Chondrocyte (in vitro differentiated cells): ENCODE data around the gene RASA4. TPM values are rescaled to one million over a fixed set of nuclear protein-coding genes. Genes with fewer than 3 reads are reported as not detected.
"Not testable (repeated sequence)": the region's sequence is repeated elsewhere in the genome, so short reads cannot be mapped to it uniquely, and the experiment has no call there.

Experiments used
- DNase-seq: peaks from one replicate; pipeline ENCODE4 v3.0.0; 2021; ENCODE audit warnings: mixed read lengths, low spot score
- H3K27ac Mint-ChIP-seq: one replicate; pipeline ENCODE4 v1.8.0; 2021; ENCODE audit warnings: mild to moderate bottlenecking, moderate library complexity, mixed read lengths; ENCODE audit not compliant: unreplicated experiment
- H3K27me3 Mint-ChIP-seq: 2 replicates; pipeline ENCODE4 v1.8.0; 2021; ENCODE audit warnings: low read depth, mixed read lengths
- H3K36me3 Mint-ChIP-seq: 2 replicates; pipeline ENCODE4 v1.8.0; 2021; ENCODE audit warnings: low read depth, mixed read lengths
- H3K4me1 Mint-ChIP-seq: 2 replicates; pipeline ENCODE4 v1.8.0; 2021; ENCODE audit warnings: low read depth, mild to moderate bottlenecking, mixed read lengths
- H3K4me3 Mint-ChIP-seq: one replicate; pipeline ENCODE4 v1.8.0; 2021; ENCODE audit warnings: mild to moderate bottlenecking, moderate library complexity, mixed read lengths; ENCODE audit not compliant: unreplicated experiment
- H3K9me3 Mint-ChIP-seq: 2 replicates; pipeline ENCODE4 v1.8.0; 2021; ENCODE audit warnings: low read depth, mixed read lengths
- total RNA-seq: library from RNA; stranded (reverse); gene quantifications from 3 replicates; pipeline ENCODE4 v1.2.1, GENCODE V29; 2021

RASA4 gene
- total RNA-seq, 1 donor from 2014 or later, result 24.0 TPM

- H3K27ac Mint-ChIP-seq, H3K4me3 Mint-ChIP-seq, H3K9me3 Mint-ChIP-seq, H3K36me3 Mint-ChIP-seq, H3K27me3 Mint-ChIP-seq, DNase-seq, H3K4me1 Mint-ChIP-seq: not testable (repeated sequence)
These were observed 626 bp downstream of the RASA4 start for GRCh38 chr7:102615930-102616329.

GRCh38 chr7:102614873-102615272 lies 1.7 kb downstream of the RASA4 start:
- H3K9me3 Mint-ChIP-seq, H3K27me3 Mint-ChIP-seq, DNase-seq, H3K4me1 Mint-ChIP-seq, H3K4me3 Mint-ChIP-seq, H3K27ac Mint-ChIP-seq, H3K36me3 Mint-ChIP-seq: not testable (repeated sequence)

GRCh38 chr7:102614346-102614697 lies 2.2 kb downstream of the RASA4 start:
- H3K27ac Mint-ChIP-seq, H3K4me1 Mint-ChIP-seq, H3K36me3 Mint-ChIP-seq, H3K9me3 Mint-ChIP-seq, H3K27me3 Mint-ChIP-seq, DNase-seq, H3K4me3 Mint-ChIP-seq: not testable (repeated sequence)

GRCh38 chr7:102613575-102614345 lies 2.8 kb downstream of the RASA4 start:
- not testable (repeated sequence) for H3K9me3 Mint-ChIP-seq, H3K4me3 Mint-ChIP-seq, DNase-seq, H3K4me1 Mint-ChIP-seq, H3K27me3 Mint-ChIP-seq, H3K27ac Mint-ChIP-seq, H3K36me3 Mint-ChIP-seq

GRCh38 chr7:102611675-102612325 lies 4.8 kb downstream of the RASA4 start:
- H3K27me3 Mint-ChIP-seq, H3K36me3 Mint-ChIP-seq, H3K27ac Mint-ChIP-seq, H3K4me1 Mint-ChIP-seq, H3K9me3 Mint-ChIP-seq: not testable (repeated sequence)
- DNase-seq, result peak; percentile 83
- peak overlapping the region; percentile 16 for H3K4me3 Mint-ChIP-seq

GRCh38 chr7:102611013-102611674 lies 5.4 kb downstream of the RASA4 start:
- H3K4me3 Mint-ChIP-seq, H3K9me3 Mint-ChIP-seq, H3K4me1 Mint-ChIP-seq, H3K27ac Mint-ChIP-seq, DNase-seq, H3K36me3 Mint-ChIP-seq, H3K27me3 Mint-ChIP-seq: not testable (repeated sequence)

GRCh38 chr7:102610441-102610840 lies 6.1 kb downstream of the RASA4 start:
- H3K27me3 Mint-ChIP-seq, H3K4me1 Mint-ChIP-seq, H3K9me3 Mint-ChIP-seq, DNase-seq, H3K4me3 Mint-ChIP-seq, H3K27ac Mint-ChIP-seq, H3K36me3 Mint-ChIP-seq: not testable (repeated sequence)

GRCh38 chr7:102609734-102610133 lies 6.8 kb downstream of the RASA4 start:
- DNase-seq, H3K27ac Mint-ChIP-seq, H3K27me3 Mint-ChIP-seq, H3K36me3 Mint-ChIP-seq, H3K4me3 Mint-ChIP-seq, H3K9me3 Mint-ChIP-seq, H3K4me1 Mint-ChIP-seq: not testable (repeated sequence)

GRCh38 chr7:102606848-102607247 lies 9.7 kb downstream of the RASA4 start:
- H3K4me3 Mint-ChIP-seq, result not testable (repeated sequence)

GRCh38 chr7:102604431-102605145 lies 12.0 kb downstream of the RASA4 start:
- H3K9me3 Mint-ChIP-seq, H3K4me3 Mint-ChIP-seq, H3K27me3 Mint-ChIP-seq, H3K4me1 Mint-ChIP-seq, DNase-seq, H3K27ac Mint-ChIP-seq, H3K36me3 Mint-ChIP-seq: not testable (repeated sequence)

More at GRCh38 chr7:102606848-102607247, 9.7 kb downstream of the RASA4 start:
- H3K4me1 Mint-ChIP-seq, DNase-seq, H3K36me3 Mint-ChIP-seq, H3K27me3 Mint-ChIP-seq, H3K27ac Mint-ChIP-seq, H3K9me3 Mint-ChIP-seq: not testable (repeated sequence)

- not testable (repeated sequence) for H3K4me1 Mint-ChIP-seq, H3K27me3 Mint-ChIP-seq, H3K27ac Mint-ChIP-seq, H3K36me3 Mint-ChIP-seq, H3K9me3 Mint-ChIP-seq, H3K4me3 Mint-ChIP-seq, DNase-seq
These were observed 14.2 kb downstream of the RASA4 start for GRCh38 chr7:102602317-102602716.

GRCh38 chr7:102599699-102600098 lies 16.9 kb downstream of the RASA4 start:
- not testable (repeated sequence) for H3K36me3 Mint-ChIP-seq, H3K4me1 Mint-ChIP-seq, H3K27me3 Mint-ChIP-seq, DNase-seq, H3K27ac Mint-ChIP-seq, H3K9me3 Mint-ChIP-seq, H3K4me3 Mint-ChIP-seq
